Prostate gland (tissue), 2 donors: Measurements from ENCODE around the gene ILK.

Experiments used
- POLR2A ChIP-seq: fragments of 450-650 bp; IDR thresholded peaks from one replicate; pipeline ENCODE4 v1.6.1; 2016; ENCODE audit warnings: antibody characterized with exemption, mild to moderate bottlenecking
- TF ChIP-seq, protein P1 (sequence below), 4 experiments: fragments of 200-600 bp in 2 of 4; fragments of 450-650 bp in 2 of 4; sonication (generic) in 2 of 4; IDR thresholded peaks; 1 replicate in 3 of 4; 2 replicates in 1 of 4; pipeline ENCODE4 v1.5.1; 2016 to 2019; ENCODE audit warnings: antibody characterized with exemption in 4 of 4, mild to moderate bottlenecking in 2 of 4, moderate library complexity in 2 of 4

DNA sequence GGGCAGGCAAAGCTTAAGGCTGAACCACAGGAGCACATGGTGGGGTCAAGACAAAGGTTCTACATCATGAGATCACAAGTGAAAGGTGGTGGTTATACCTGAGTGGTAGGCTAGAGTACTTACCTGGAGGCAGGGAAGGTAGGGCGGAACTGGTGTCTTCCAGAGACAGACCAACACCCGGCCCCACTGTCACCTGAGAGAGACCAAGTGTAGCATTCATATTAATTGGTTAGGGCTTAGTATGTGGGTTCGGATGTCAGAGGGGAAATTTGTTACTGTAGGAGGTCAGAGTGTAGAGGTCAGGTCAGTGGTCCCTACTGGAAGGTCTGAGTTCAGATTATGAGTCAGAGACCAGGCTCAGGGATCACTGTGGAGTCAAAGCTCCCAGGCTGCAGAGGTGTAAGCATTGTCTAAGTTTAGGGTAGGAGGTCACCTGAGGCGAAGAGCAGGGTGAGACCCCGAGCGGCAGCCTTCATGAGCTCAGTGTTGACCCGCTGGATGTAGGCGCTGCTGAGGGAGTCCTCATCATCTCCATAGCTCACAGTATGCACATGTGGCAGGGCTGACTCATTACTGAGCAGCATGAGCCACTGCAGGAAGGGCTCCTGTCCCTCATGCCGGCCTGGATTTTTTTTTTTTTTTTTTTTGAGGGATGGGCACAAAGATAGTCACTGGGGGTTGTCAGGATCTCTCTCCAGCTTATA lies 12.5 kb downstream of the ILK start:
- no peak for TF ChIP-seq POLR2A
- TF ChIP-seq, protein P1, sequence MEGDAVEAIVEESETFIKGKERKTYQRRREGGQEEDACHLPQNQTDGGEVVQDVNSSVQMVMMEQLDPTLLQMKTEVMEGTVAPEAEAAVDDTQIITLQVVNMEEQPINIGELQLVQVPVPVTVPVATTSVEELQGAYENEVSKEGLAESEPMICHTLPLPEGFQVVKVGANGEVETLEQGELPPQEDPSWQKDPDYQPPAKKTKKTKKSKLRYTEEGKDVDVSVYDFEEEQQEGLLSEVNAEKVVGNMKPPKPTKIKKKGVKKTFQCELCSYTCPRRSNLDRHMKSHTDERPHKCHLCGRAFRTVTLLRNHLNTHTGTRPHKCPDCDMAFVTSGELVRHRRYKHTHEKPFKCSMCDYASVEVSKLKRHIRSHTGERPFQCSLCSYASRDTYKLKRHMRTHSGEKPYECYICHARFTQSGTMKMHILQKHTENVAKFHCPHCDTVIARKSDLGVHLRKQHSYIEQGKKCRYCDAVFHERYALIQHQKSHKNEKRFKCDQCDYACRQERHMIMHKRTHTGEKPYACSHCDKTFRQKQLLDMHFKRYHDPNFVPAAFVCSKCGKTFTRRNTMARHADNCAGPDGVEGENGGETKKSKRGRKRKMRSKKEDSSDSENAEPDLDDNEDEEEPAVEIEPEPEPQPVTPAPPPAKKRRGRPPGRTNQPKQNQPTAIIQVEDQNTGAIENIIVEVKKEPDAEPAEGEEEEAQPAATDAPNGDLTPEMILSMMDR (IDR thresholded peaks at IDR 0.05): no peak
